ENCODE measurements around the gene SLC24A1. TPM values are rescaled to one million over a fixed set of nuclear protein-coding genes. Genes with fewer than 3 reads are reported as not detected.

The SLC24A1 gene
- total RNA-seq, 3 donors from 2014 or later = 9.5 to 12.3 (median 10.7) TPM

DNA sequence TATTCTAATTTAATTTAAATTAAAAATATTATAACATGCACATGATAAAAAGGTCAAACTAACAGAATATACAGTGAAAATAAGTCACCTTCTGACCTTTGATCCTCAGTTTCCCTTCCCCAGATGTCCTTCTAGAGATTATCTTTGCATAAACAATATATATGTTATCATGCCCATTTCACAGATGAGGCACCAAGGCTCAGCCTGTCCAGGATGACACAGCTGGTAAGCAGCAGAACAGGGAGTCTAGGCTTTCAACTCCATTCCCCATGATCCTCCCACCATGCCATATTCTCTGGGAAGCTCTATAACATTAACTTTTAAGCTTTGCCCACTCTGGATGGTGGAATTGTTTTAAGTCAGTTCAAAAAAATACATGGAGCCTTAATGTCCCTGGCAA is 1.4 kb downstream of the SLC24A1 start:
- DNase-seq (ENCODE audit: low spot score in 2 of 2) = no peak
- H3K27ac ChIP-seq = no peak overlapping the region
- H3K9me3 ChIP-seq = no peaks in the 10 kb centered on the region
- intact Hi-C loops (cut with DNase I; ENCODE audit: low total_unique reads) = no loop called here
- no peaks in the 10 kb centered on the region for H3K27me3 ChIP-seq
- H3K4me1 ChIP-seq = no peaks in the 10 kb centered on the region
- H3K4me3 ChIP-seq = no peak overlapping the region
- no peaks in the 10 kb centered on the region for H3K36me3 ChIP-seq
- TF ChIP-seq, protein P1, sequence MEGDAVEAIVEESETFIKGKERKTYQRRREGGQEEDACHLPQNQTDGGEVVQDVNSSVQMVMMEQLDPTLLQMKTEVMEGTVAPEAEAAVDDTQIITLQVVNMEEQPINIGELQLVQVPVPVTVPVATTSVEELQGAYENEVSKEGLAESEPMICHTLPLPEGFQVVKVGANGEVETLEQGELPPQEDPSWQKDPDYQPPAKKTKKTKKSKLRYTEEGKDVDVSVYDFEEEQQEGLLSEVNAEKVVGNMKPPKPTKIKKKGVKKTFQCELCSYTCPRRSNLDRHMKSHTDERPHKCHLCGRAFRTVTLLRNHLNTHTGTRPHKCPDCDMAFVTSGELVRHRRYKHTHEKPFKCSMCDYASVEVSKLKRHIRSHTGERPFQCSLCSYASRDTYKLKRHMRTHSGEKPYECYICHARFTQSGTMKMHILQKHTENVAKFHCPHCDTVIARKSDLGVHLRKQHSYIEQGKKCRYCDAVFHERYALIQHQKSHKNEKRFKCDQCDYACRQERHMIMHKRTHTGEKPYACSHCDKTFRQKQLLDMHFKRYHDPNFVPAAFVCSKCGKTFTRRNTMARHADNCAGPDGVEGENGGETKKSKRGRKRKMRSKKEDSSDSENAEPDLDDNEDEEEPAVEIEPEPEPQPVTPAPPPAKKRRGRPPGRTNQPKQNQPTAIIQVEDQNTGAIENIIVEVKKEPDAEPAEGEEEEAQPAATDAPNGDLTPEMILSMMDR (IDR thresholded peaks at IDR 0.05) = no peak
- TF ChIP-seq POLR2AphosphoS5 (IDR thresholded peaks at IDR 0.05) = no peak

DNA sequence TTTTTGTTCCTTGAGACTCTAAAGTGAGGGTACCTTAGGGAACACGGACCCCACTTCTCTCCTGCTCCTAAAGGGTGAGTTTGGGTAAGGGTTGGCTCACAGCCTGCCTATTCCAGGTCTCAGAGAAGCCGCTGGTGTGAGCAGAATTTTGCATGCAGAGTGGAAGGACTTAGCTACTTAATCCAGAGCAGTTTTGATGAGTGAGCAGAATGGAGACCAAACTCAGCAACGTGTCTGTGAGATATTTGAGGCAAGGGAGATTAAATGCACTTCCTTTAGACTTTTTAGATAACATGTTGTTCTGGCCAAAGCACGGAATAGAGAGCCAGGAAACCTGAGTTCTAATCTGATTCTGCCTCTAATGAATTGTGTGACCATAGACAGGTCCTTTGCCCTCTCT is 5.1 kb downstream of the SLC24A1 start:
- TF ChIP-seq POLR2A (IDR thresholded peaks at IDR 0.05) (no peak), POLR2AphosphoS5 (IDR thresholded peaks at IDR 0.05) (no peak)
- TF ChIP-seq, protein P1 (IDR thresholded peaks at IDR 0.05) = no peak
- H3K27me3 ChIP-seq = no peaks in the 10 kb centered on the region
- DNase-seq (ENCODE audit: low spot score in 2 of 2) = no peak
- intact Hi-C loops (cut with DNase I; ENCODE audit: low total_unique reads) = no loop called here
- H3K9me3 ChIP-seq = no peaks in the 10 kb centered on the region
- no peaks in the 10 kb centered on the region for H3K36me3 ChIP-seq
- no peaks in the 10 kb centered on the region for H3K4me1 ChIP-seq
- no peak overlapping the region for H3K27ac ChIP-seq
- no peak overlapping the region for H3K4me3 ChIP-seq

DNA sequence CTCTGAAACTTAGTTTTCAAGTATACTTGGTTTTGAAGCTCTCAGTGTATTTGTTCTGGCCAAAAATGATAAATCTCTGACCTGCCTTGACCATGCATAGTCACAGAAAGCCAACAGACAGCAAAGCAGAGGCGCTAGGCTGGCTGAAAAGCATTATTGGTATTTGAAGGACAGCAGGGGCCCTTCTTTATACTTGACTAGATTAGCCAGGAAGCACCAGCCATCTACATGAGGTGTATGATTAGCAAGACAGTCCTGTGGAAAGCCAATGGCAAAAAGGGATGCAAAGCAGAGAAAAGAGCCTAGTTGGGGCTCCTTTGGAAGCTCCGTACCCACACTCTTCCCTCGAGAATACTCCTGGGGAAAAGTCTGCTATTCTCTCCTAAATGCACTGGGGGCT is 7.8 kb downstream of the SLC24A1 start:
- no peak for TF ChIP-seq POLR2A (IDR thresholded peaks at IDR 0.05)
- TF ChIP-seq, protein P1 (IDR thresholded peaks at IDR 0.05) = no peak
- no peak for TF ChIP-seq POLR2AphosphoS5 (IDR thresholded peaks at IDR 0.05)
- Histone ChIP-seq H3K36me3 (no peaks in the 10 kb centered on the region), H3K4me1 (no peaks in the 10 kb centered on the region), H3K4me3 (no peak overlapping the region), H3K9me3 (no peaks in the 10 kb centered on the region), H3K27ac (no peak overlapping the region), H3K27me3 (no peaks in the 10 kb centered on the region)
- intact Hi-C loops (cut with DNase I; ENCODE audit: low total_unique reads) = no loop called here
- DNase-seq (ENCODE audit: low spot score in 2 of 2) = no peak

DNA sequence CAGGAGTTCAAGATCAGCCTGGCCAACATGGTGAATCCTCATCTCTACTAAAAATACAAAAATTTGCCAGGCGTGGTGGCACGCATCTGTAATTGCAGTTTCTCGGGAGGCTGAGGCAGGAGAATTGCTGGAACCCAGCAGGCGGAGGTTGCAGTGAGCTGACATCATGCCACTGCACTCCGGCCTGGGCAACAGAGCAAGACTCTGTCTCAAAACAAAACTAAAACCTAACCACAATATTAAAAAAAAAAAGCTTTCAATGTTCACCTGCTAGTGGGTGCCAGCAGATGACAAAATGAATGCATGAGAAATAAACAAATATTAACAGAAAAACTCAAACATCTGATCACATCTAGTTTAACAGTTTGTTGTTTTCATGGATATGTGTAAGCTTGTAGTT is 9.0 kb downstream of the SLC24A1 start:
- Histone ChIP-seq H3K36me3 (no peaks in the 10 kb centered on the region), H3K4me3 (no peak overlapping the region), H3K27me3 (no peaks in the 10 kb centered on the region), H3K27ac (no peak overlapping the region), H3K4me1 (no peaks in the 10 kb centered on the region), H3K9me3 (no peaks in the 10 kb centered on the region)
- intact Hi-C loops (cut with DNase I; ENCODE audit: low total_unique reads) = no loop called here
- TF ChIP-seq, protein P1 (IDR thresholded peaks at IDR 0.05) = no peak
- TF ChIP-seq POLR2AphosphoS5 (IDR thresholded peaks at IDR 0.05) = no peak
- TF ChIP-seq POLR2A (IDR thresholded peaks at IDR 0.05) = no peak
- DNase-seq (ENCODE audit: low spot score in 2 of 2) = no peak

DNA sequence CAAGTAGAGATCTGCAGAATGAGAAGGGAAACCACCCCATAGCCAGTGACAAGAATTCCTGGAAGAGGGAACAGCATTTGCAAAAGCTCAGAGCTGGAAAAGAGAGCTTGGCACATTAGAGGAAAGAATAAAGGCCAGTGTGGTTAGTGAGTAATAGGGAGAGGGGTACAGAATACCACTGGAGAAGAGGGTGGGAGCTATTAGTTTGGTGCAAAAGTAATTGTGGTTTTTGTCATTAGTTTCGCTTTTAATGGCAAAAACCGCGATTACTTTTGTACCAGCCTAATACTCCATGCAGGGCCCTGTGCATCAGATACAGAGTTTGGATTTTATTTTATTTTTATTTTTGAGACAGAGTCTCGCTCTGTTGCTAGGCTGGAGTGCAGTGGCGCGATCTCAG is 9.8 kb downstream of the SLC24A1 start:
- intact Hi-C loops (cut with DNase I; ENCODE audit: low total_unique reads) = no loop called here
- Histone ChIP-seq H3K36me3 (no peaks in the 10 kb centered on the region), H3K4me1 (no peaks in the 10 kb centered on the region), H3K27ac (no peak overlapping the region), H3K27me3 (no peaks in the 10 kb centered on the region), H3K4me3 (no peak overlapping the region), H3K9me3 (no peaks in the 10 kb centered on the region)
- no peak for DNase-seq (ENCODE audit: low spot score in 2 of 2)
- TF ChIP-seq POLR2AphosphoS5 (IDR thresholded peaks at IDR 0.05) = no peak
- no peak for TF ChIP-seq POLR2A (IDR thresholded peaks at IDR 0.05)
- TF ChIP-seq, protein P1 (IDR thresholded peaks at IDR 0.05) = no peak

All from breast epithelium (tissue), 4 donors.